Panc1 (cell line): ENCODE measurements around the gene PDK4.

Experiments
- SIN3A ChIP-seq: IDR thresholded peaks from 2 replicates; pipeline ENCODE4 v1.6.1; 2012; ENCODE audit warnings: low read depth, mild to moderate bottlenecking, low read length, moderate library complexity, borderline replicate concordance; ENCODE audit not compliant: insufficient read depth
- TF ChIP-seq, protein P1 (sequence below): fragments of 450-650 bp; IDR thresholded peaks from 2 replicates; pipeline ENCODE4 v1.5.1; 2017; ENCODE audit warnings: mild to moderate bottlenecking

GRCh38 chr7:95558864-95559263, 37.5 kb downstream of the PDK4 start:
- TF ChIP-seq SIN3A: no peak
- TF ChIP-seq, protein P1, sequence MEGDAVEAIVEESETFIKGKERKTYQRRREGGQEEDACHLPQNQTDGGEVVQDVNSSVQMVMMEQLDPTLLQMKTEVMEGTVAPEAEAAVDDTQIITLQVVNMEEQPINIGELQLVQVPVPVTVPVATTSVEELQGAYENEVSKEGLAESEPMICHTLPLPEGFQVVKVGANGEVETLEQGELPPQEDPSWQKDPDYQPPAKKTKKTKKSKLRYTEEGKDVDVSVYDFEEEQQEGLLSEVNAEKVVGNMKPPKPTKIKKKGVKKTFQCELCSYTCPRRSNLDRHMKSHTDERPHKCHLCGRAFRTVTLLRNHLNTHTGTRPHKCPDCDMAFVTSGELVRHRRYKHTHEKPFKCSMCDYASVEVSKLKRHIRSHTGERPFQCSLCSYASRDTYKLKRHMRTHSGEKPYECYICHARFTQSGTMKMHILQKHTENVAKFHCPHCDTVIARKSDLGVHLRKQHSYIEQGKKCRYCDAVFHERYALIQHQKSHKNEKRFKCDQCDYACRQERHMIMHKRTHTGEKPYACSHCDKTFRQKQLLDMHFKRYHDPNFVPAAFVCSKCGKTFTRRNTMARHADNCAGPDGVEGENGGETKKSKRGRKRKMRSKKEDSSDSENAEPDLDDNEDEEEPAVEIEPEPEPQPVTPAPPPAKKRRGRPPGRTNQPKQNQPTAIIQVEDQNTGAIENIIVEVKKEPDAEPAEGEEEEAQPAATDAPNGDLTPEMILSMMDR: no peak
